H9 (cell line): ENCODE data around the gene KIF21A. TPM values are rescaled to one million over a fixed set of nuclear protein-coding genes. Genes with fewer than 3 reads are reported as not detected.

Experiments used
- DNase-seq: peaks from one replicate; pipeline ENCODE4 v3.0.0-alpha.2; 2017
- H2AFZ ChIP-seq: one replicate; pipeline ENCODE4 v1.6.1; 2013; ENCODE audit warnings: mild to moderate bottlenecking, low read length, control low read depth, moderate library complexity
- H2AK5ac ChIP-seq: 2 replicates; pipeline ENCODE4 v1.6.1; 2013; ENCODE audit warnings: low read length, control low read depth, mixed read lengths; ENCODE audit not compliant: insufficient read length
- H2BK120ac ChIP-seq: one replicate; pipeline ENCODE4 v1.6.1; 2013; ENCODE audit warnings: low read depth, mild to moderate bottlenecking, low read length, control low read depth, inconsistent platforms; ENCODE audit not compliant: poor library complexity, severe bottlenecking
- H2BK12ac ChIP-seq: 2 replicates; pipeline ENCODE4 v1.6.1; 2013; ENCODE audit warnings: low read length, control low read depth, mixed read lengths, low read depth; ENCODE audit not compliant: insufficient read length
- H2BK15ac ChIP-seq: 2 replicates; pipeline ENCODE4 v1.6.1; 2013; ENCODE audit warnings: low read depth, low read length, control low read depth
- H2BK20ac ChIP-seq: one replicate; pipeline ENCODE4 v1.6.1; 2013; ENCODE audit warnings: low read depth, mild to moderate bottlenecking, low read length, control low read depth, inconsistent platforms; ENCODE audit not compliant: poor library complexity, severe bottlenecking
- H2BK5ac ChIP-seq: 2 replicates; pipeline ENCODE4 v1.6.1; 2013; ENCODE audit warnings: low read length, control low read depth, mixed read lengths; ENCODE audit not compliant: insufficient read length
- H3K14ac ChIP-seq: 2 replicates; pipeline ENCODE4 v1.6.1; 2013; ENCODE audit warnings: low read length, control low read depth; ENCODE audit not compliant: insufficient read depth
- H3K18ac ChIP-seq: 2 replicates; pipeline ENCODE4 v1.6.1; 2013; ENCODE audit warnings: low read depth, mild to moderate bottlenecking, mixed read lengths, low read length, control low read depth; ENCODE audit not compliant: insufficient read length
- H3K23ac ChIP-seq: 2 replicates; pipeline ENCODE4 v1.6.1; 2013; ENCODE audit warnings: low read length, control low read depth, mixed read lengths, low read depth; ENCODE audit not compliant: insufficient read length
- H3K23me2 ChIP-seq: 2 replicates; pipeline ENCODE4 v1.6.1; 2013; ENCODE audit warnings: low read depth, mild to moderate bottlenecking, mixed read lengths, low read length, control low read depth; ENCODE audit not compliant: insufficient read length, poor library complexity, severe bottlenecking
- H3K27ac ChIP-seq: 2 replicates; pipeline ENCODE4 v1.5.1; 2013; ENCODE audit warnings: low read length, control low read depth, mixed read lengths, low read depth; ENCODE audit not compliant: insufficient read length
- H3K27me3 ChIP-seq: 2 replicates; pipeline ENCODE4 v1.6.1; 2013; ENCODE audit warnings: low read length, control low read depth, inconsistent platforms; ENCODE audit not compliant: insufficient read depth
- H3K4ac ChIP-seq: 2 replicates; pipeline ENCODE4 v1.6.1; 2013; ENCODE audit warnings: low read depth, mild to moderate bottlenecking, control low read depth, inconsistent platforms, low read length, moderate library complexity
- H3K4me1 ChIP-seq: 2 replicates; pipeline ENCODE4 v1.6.1; 2013; ENCODE audit warnings: low read length, control low read depth, inconsistent platforms; ENCODE audit not compliant: insufficient read depth
- H3K4me2 ChIP-seq: 2 replicates; pipeline ENCODE4 v1.6.1; 2013; ENCODE audit warnings: low read length, control low read depth, mixed read lengths; ENCODE audit not compliant: insufficient read length, insufficient read depth
- H3K56ac ChIP-seq: 2 replicates; pipeline ENCODE4 v1.6.1; 2013; ENCODE audit warnings: low read depth, mild to moderate bottlenecking, mixed read lengths, low read length, control low read depth; ENCODE audit not compliant: insufficient read length
- H3K79me1 ChIP-seq: 2 replicates; pipeline ENCODE4 v1.6.1; 2013; ENCODE audit warnings: low read depth, mild to moderate bottlenecking, moderate library complexity, low read length, control low read depth, inconsistent platforms; ENCODE audit not compliant: insufficient read depth, poor library complexity, severe bottlenecking
- H3K79me2 ChIP-seq: 2 replicates; pipeline ENCODE4 v1.6.1; 2013; ENCODE audit warnings: low read length, control low read depth, inconsistent platforms; ENCODE audit not compliant: insufficient read depth
- H3K9ac ChIP-seq: 2 replicates; pipeline ENCODE4 v1.6.1; 2013; ENCODE audit warnings: low read length, control low read depth, mixed read lengths; ENCODE audit not compliant: insufficient read length; ENCODE audit errors: extremely low read depth
- H3K9me3 ChIP-seq: one replicate; pipeline ENCODE4 v1.6.1; 2013; ENCODE audit warnings: low read depth, low read length, inconsistent platforms; ENCODE audit not compliant: control insufficient read depth
- H3T11ph ChIP-seq: one replicate; pipeline ENCODE4 v1.6.1; 2013; ENCODE audit warnings: mild to moderate bottlenecking, low read length, control low read depth, inconsistent platforms
- H4K20me1 ChIP-seq: one replicate; pipeline ENCODE4 v1.6.1; 2013; ENCODE audit not compliant: control insufficient read depth, insufficient read length, insufficient read depth
- H4K5ac ChIP-seq: 2 replicates; pipeline ENCODE4 v1.6.1; 2013; ENCODE audit warnings: low read depth, mild to moderate bottlenecking, mixed read lengths, low read length, control low read depth; ENCODE audit not compliant: insufficient read length
- H4K8ac ChIP-seq: replicated peaks from 2 replicates; pipeline ENCODE4 v1.6.1; 2013; ENCODE audit warnings: low read length, control low read depth, mixed read lengths, low read depth; ENCODE audit not compliant: insufficient read length
- H4K91ac ChIP-seq: 2 replicates; pipeline ENCODE4 v1.6.1; 2013; ENCODE audit warnings: low read depth, mild to moderate bottlenecking, moderate library complexity, mixed read lengths, low read length, control low read depth; ENCODE audit not compliant: insufficient read length
- H3K27ac Mint-ChIP-seq, 3 experiments: 2 replicates in 2 of 3; 3 replicates in 1 of 3; pipeline ENCODE4 v1.8.0; 2020 to 2021; ENCODE audit warnings: mixed read lengths in 3 of 3, mild to moderate bottlenecking in 1 of 3, moderate library complexity in 1 of 3
- H3K27me3 Mint-ChIP-seq: 2 replicates; pipeline ENCODE4 v1.8.0; 2021; ENCODE audit warnings: low read depth, mild to moderate bottlenecking, moderate library complexity, mixed read lengths
- H3K36me3 Mint-ChIP-seq, 3 experiments: 2 replicates in 2 of 3; 3 replicates in 1 of 3; pipeline ENCODE4 v1.8.0; 2020 to 2021; ENCODE audit warnings: low read depth in 3 of 3, mixed read lengths in 3 of 3; ENCODE audit not compliant: insufficient read depth in 1 of 3
- H3K4me1 Mint-ChIP-seq, 2 experiments: 2 replicates each; pipeline ENCODE4 v1.8.0; 2020; ENCODE audit warnings: mixed read lengths in 2 of 2
- H3K4me3 Mint-ChIP-seq, 2 experiments: 2 replicates in 1 of 2; 3 replicates in 1 of 2; pipeline ENCODE4 v1.8.0; 2020 to 2021; ENCODE audit warnings: mild to moderate bottlenecking in 2 of 2, mixed read lengths in 2 of 2, moderate library complexity in 1 of 2
- H3K9me3 Mint-ChIP-seq, 2 experiments: 2 replicates in 1 of 2; 3 replicates in 1 of 2; pipeline ENCODE4 v1.8.0; 2020; ENCODE audit warnings: mild to moderate bottlenecking in 2 of 2, mixed read lengths in 2 of 2, moderate library complexity in 1 of 2
- WGBS: extraction: QIAGEN DNeasy Blood & Tissue Kit; methylation state at CpG from one replicate; pipeline ENCODE4 v1.1.7; 2013; ENCODE audit warnings: missing lambda C conversion rate, low lambda C conversion rate, mixed read lengths; ENCODE audit not compliant: insufficient read length; ENCODE audit errors: extremely low coverage; 5-methylcytosine and 5-hydroxymethylcytosine counted together
- total RNA-seq: library from RNA; stranded (reverse); gene quantifications from 2 replicates; pipeline ENCODE4 v1.2.1, GENCODE V29; 2021
- TF ChIP-seq, protein P1 (sequence below): fragments of 200-600 bp; sonication (generic); conservative IDR thresholded peaks from 3 replicates; pipeline ENCODE4 v1.8.0; 2021; ENCODE audit warnings: antibody characterized with exemption, mild to moderate bottlenecking

KIF21A gene
- total RNA-seq, 1 experiment from 2014 or later = 17.2 TPM

DNA sequence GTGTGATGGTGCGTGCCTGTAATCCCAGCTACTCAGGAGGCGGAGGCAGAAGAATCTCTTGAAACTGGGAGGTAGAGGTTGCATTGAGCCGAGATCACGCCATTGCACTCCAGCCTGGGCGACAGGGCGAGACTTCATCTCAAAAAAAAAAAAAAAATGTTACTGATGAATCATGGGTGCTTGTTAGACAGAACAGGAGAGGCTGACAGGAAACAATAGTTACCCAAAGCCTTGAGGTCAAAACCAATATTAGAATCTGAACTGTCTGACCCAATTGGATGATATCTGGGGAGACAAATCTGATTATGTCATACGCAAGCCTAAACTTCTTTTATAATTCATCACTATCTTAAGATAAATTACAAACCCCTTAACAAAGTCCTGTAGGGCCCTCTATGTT lies 40.7 kb upstream of the KIF21A start:
- H3K9me3 Mint-ChIP-seq = peaks cover 0 to 2% of the 10 kb centered on the region in 2 experiments; a peak in 2 of 5 replicates
- no peaks in the 10 kb centered on the region for H3K23me2 ChIP-seq
- H3K18ac ChIP-seq = no peak overlapping the region
- H4K8ac ChIP-seq = no peak overlapping the region
- no peak overlapping the region for H3K27ac Mint-ChIP-seq
- H3K9me3 ChIP-seq = no peaks in the 10 kb centered on the region
- H3K79me2 ChIP-seq = no peaks in the 10 kb centered on the region
- H3K4me1 ChIP-seq = no peaks in the 10 kb centered on the region
- H3K27me3 Mint-ChIP-seq = no peaks in the 10 kb centered on the region
- peaks cover 0 to 4% (median 0%) of the 10 kb centered on the region in 3 experiments; a peak in 1 of 7 replicates for H3K36me3 Mint-ChIP-seq
- H2BK120ac ChIP-seq = no peak overlapping the region
- no peak overlapping the region for H3K23ac ChIP-seq
- no peaks in the 10 kb centered on the region for H3K79me1 ChIP-seq
- no CpG with 5 or more reads among the region's 7 CpGs for WGBS
- no peaks in the 10 kb centered on the region for H4K20me1 ChIP-seq
- H3K56ac ChIP-seq = no peak overlapping the region
- no peak overlapping the region for H3K27ac ChIP-seq
- no peak overlapping the region for H2BK5ac ChIP-seq
- no peak overlapping the region for H2AFZ ChIP-seq
- H2BK15ac ChIP-seq = no peak overlapping the region
- H3K4me2 ChIP-seq = no peak overlapping the region
- TF ChIP-seq, protein P1, sequence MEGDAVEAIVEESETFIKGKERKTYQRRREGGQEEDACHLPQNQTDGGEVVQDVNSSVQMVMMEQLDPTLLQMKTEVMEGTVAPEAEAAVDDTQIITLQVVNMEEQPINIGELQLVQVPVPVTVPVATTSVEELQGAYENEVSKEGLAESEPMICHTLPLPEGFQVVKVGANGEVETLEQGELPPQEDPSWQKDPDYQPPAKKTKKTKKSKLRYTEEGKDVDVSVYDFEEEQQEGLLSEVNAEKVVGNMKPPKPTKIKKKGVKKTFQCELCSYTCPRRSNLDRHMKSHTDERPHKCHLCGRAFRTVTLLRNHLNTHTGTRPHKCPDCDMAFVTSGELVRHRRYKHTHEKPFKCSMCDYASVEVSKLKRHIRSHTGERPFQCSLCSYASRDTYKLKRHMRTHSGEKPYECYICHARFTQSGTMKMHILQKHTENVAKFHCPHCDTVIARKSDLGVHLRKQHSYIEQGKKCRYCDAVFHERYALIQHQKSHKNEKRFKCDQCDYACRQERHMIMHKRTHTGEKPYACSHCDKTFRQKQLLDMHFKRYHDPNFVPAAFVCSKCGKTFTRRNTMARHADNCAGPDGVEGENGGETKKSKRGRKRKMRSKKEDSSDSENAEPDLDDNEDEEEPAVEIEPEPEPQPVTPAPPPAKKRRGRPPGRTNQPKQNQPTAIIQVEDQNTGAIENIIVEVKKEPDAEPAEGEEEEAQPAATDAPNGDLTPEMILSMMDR = no peak
- no peak overlapping the region for H2AK5ac ChIP-seq
- no peak overlapping the region for H3K9ac ChIP-seq
- no peak overlapping the region for H3K14ac ChIP-seq
- no peak overlapping the region for H4K5ac ChIP-seq
- H3K4me3 Mint-ChIP-seq = no peak overlapping the region
- H3K4ac ChIP-seq = no peak overlapping the region
- H3K27me3 ChIP-seq = no peaks in the 10 kb centered on the region
- H3K4me1 Mint-ChIP-seq = no peaks in the 10 kb centered on the region
- no peak overlapping the region for H2BK20ac ChIP-seq
- no peak overlapping the region for H2BK12ac ChIP-seq
- no peak overlapping the region for H4K91ac ChIP-seq
- H3T11ph ChIP-seq = no peak overlapping the region
- no peak for DNase-seq
